H1 (cell line): ENCODE results near the gene TENT4A. TPM values are rescaled to one million over a fixed set of nuclear protein-coding genes. Genes with fewer than 3 reads are reported as not detected.
"Not testable (repeated sequence)": the region's sequence is repeated elsewhere in the genome, so short reads cannot be mapped to it uniquely, and the experiment has no call there.

ENCODE experiments used
- CTCF ChIA-PET: fragments of 300-600 bp; sonication (Branson Sonifier 250); formaldehyde crosslinking; loops from one replicate; lab custom pipeline; 2021; ENCODE audit not compliant: partially characterized antibody; lab: Charles Lee
- POLR2A ChIA-PET: fragments of 300-600 bp; sonication (Branson Sonifier 250); formaldehyde crosslinking; loops from one replicate; lab custom pipeline; 2021; ENCODE audit warnings: inconsistent platforms; ENCODE audit not compliant: partially characterized antibody; lab: Charles Lee
- DNase-seq, 2 experiments: peaks; one replicate each; pipeline versions ENCODE4 v3.0.0 to v3.0.0-alpha.2; 2010 to 2022; ENCODE audit warnings: low spot score in 2 of 2, low read depth in 1 of 2, mixed read lengths in 1 of 2
- FAIRE-seq: peaks from 2 replicates; lab custom pipeline; 2011; peaks lifted over from hg19 to GRCh38; lab: Jason Lieb, UNC
- H2AFZ ChIP-seq: 2 replicates; pipeline ENCODE4 v1.8.1; 2012; ENCODE audit warnings: low read length, inconsistent platforms
- H2AK5ac ChIP-seq: 2 replicates; pipeline ENCODE4 v1.6.1; 2013; ENCODE audit warnings: low read depth, low read length
- H2BK120ac ChIP-seq: replicated peaks from 2 replicates; pipeline ENCODE3; 2013; ENCODE audit warnings: low read depth, low read length, inconsistent platforms
- H2BK12ac ChIP-seq: 2 replicates; pipeline ENCODE4 v1.6.1; 2013; ENCODE audit warnings: low read depth, low read length
- H2BK15ac ChIP-seq: 2 replicates; pipeline ENCODE4 v1.6.1; 2013; ENCODE audit warnings: low read length
- H2BK20ac ChIP-seq: 2 replicates; pipeline ENCODE4 v1.6.1; 2013; ENCODE audit warnings: low read length
- H2BK5ac ChIP-seq: 2 replicates; pipeline ENCODE4 v1.6.1; 2013; ENCODE audit warnings: low read depth, low read length
- H3K14ac ChIP-seq: 2 replicates; pipeline ENCODE4 v1.6.1; 2013; ENCODE audit warnings: inconsistent platforms; ENCODE audit not compliant: insufficient read length
- H3K18ac ChIP-seq: 2 replicates; pipeline ENCODE4 v1.6.1; 2013; ENCODE audit warnings: low read length; ENCODE audit errors: extremely low read depth
- H3K23ac ChIP-seq: 2 replicates; pipeline ENCODE4 v1.6.1; 2013; ENCODE audit warnings: inconsistent platforms; ENCODE audit not compliant: insufficient read length
- H3K23me2 ChIP-seq: 2 replicates; pipeline ENCODE4 v1.6.1; 2013; ENCODE audit warnings: low read depth, low read length
- H3K27ac ChIP-seq: 2 replicates; pipeline ENCODE4 v1.6.1; 2011; ENCODE audit warnings: low read depth, low read length, inconsistent platforms
- H3K27me3 ChIP-seq, 4 experiments: replicated peaks in 1 of 4; 1 replicate in 1 of 4; 2 replicates in 3 of 4; pipeline versions ENCODE4 v1.6.1 to v1.8.1; 2011 to 2013; ENCODE audit warnings: low read length in 3 of 4, mild to moderate bottlenecking in 3 of 4, inconsistent platforms in 2 of 4, mixed read lengths in 2 of 4, moderate library complexity in 1 of 4; ENCODE audit not compliant: control insufficient read depth in 3 of 4, insufficient read depth in 3 of 4; ENCODE audit errors: extremely low read depth in 1 of 4
- H3K36me3 ChIP-seq, 4 experiments: 2 replicates each; pipeline versions ENCODE4 v1.6.1 to v1.8.1; 2011 to 2013; ENCODE audit warnings: mild to moderate bottlenecking in 4 of 4, low read length in 3 of 4, moderate library complexity in 2 of 4, control low read depth in 1 of 4, inconsistent platforms in 1 of 4; ENCODE audit not compliant: insufficient read depth in 4 of 4, control insufficient read depth in 2 of 4
- H3K4ac ChIP-seq: replicated peaks from 2 replicates; pipeline ENCODE3; 2013; ENCODE audit warnings: low read length, low read depth, mixed read lengths, inconsistent platforms; ENCODE audit not compliant: insufficient read length
- H3K4me1 ChIP-seq, 4 experiments: replicated peaks in 1 of 4; 1 replicate in 1 of 4; 2 replicates in 3 of 4; pipeline versions ENCODE4 v1.6.1 to v1.8.1; 2011 to 2013; ENCODE audit warnings: low read length in 3 of 4, inconsistent platforms in 2 of 4, mixed read lengths in 1 of 4; ENCODE audit not compliant: insufficient read depth in 4 of 4, control insufficient read depth in 3 of 4
- H3K4me2 ChIP-seq, 2 experiments: 2 replicates each; pipeline versions ENCODE4 v1.6.1 to v1.8.1; 2011 to 2013; ENCODE audit warnings: low read depth in 2 of 2, low read length in 2 of 2, control low read depth in 1 of 2, inconsistent platforms in 1 of 2, mild to moderate bottlenecking in 1 of 2; ENCODE audit not compliant: insufficient read depth in 1 of 2
- H3K4me3 ChIP-seq, 4 experiments: fragments of 200-600, 300-600 bp in 1 of 4; sonication (generic), shearing (Covaris generic), sonication (Bioruptor Twin) in 1 of 4; 2 replicates each; pipeline versions ENCODE4 v1.5.1 to v1.8.1; 2011 to 2016; ENCODE audit warnings: low read length in 4 of 4, low read depth in 3 of 4, control low read depth in 2 of 4, inconsistent platforms in 2 of 4, mild to moderate bottlenecking in 2 of 4, mixed read lengths in 1 of 4, moderate library complexity in 1 of 4; ENCODE audit not compliant: insufficient read depth in 2 of 4; ENCODE audit errors: extremely low read depth in 1 of 4
- H3K56ac ChIP-seq: replicated peaks from 2 replicates; pipeline ENCODE3; 2013; ENCODE audit warnings: low read depth, mild to moderate bottlenecking, mixed read lengths, low read length, inconsistent platforms; ENCODE audit not compliant: insufficient read length
- H3K79me1 ChIP-seq: 2 replicates; pipeline ENCODE4 v1.6.1; 2013; ENCODE audit warnings: low read depth, low read length, control low read depth
- H3K79me2 ChIP-seq, 2 experiments: 2 replicates each; pipeline versions ENCODE4 v1.6.1 to v1.8.1; 2012 to 2013; ENCODE audit warnings: low read length in 2 of 2, mild to moderate bottlenecking in 2 of 2, inconsistent platforms in 1 of 2; ENCODE audit not compliant: insufficient read depth in 2 of 2, control insufficient read depth in 1 of 2
- H3K9ac ChIP-seq, 4 experiments: replicated peaks in 1 of 4; 1 replicate in 1 of 4; 2 replicates in 3 of 4; pipeline versions ENCODE4 v1.6.1 to v1.8.1; 2011 to 2013; ENCODE audit warnings: low read depth in 3 of 4, low read length in 3 of 4, control low read depth in 2 of 4, mild to moderate bottlenecking in 2 of 4, moderate library complexity in 2 of 4, inconsistent platforms in 1 of 4; ENCODE audit errors: extremely low read depth in 1 of 4
- H3K9me3 ChIP-seq, 2 experiments: 2 replicates each; pipeline versions ENCODE4 v1.6.1 to v1.8.1; 2012 to 2013; ENCODE audit warnings: mild to moderate bottlenecking in 2 of 2, moderate library complexity in 2 of 2, control low read depth in 1 of 2, inconsistent platforms in 1 of 2, low read depth in 1 of 2, low read length in 1 of 2, mixed read lengths in 1 of 2; ENCODE audit not compliant: insufficient read depth in 2 of 2
- H4K20me1 ChIP-seq, 2 experiments: replicated peaks in 1 of 2; 2 replicates each; pipeline versions ENCODE3 to v1.8.1; 2011 to 2013; ENCODE audit warnings: inconsistent platforms in 2 of 2, low read length in 2 of 2, mild to moderate bottlenecking in 1 of 2; ENCODE audit not compliant: insufficient read depth in 2 of 2, control insufficient read depth in 1 of 2
- H4K5ac ChIP-seq: 2 replicates; pipeline ENCODE4 v1.6.1; 2013; ENCODE audit warnings: low read length, low read depth, mixed read lengths, inconsistent platforms; ENCODE audit not compliant: insufficient read length
- H4K8ac ChIP-seq: 2 replicates; pipeline ENCODE4 v1.8.0; 2013; ENCODE audit warnings: mild to moderate bottlenecking, moderate library complexity, low read length, inconsistent platforms; ENCODE audit not compliant: insufficient read depth; ENCODE audit errors: extremely low read depth
- H4K91ac ChIP-seq: replicated peaks from 2 replicates; pipeline ENCODE3; 2013; ENCODE audit warnings: low read length, mixed read lengths, inconsistent platforms; ENCODE audit not compliant: insufficient read length
- JUND ChIP-seq: IDR thresholded peaks from 2 replicates; pipeline ENCODE4 v1.6.1; 2011; ENCODE audit warnings: mild to moderate bottlenecking, improper control_type of control experiment, low read length
- MAFK ChIP-seq: IDR thresholded peaks from 2 replicates; pipeline ENCODE4 v1.6.1; 2012; ENCODE audit warnings: low read depth, mild to moderate bottlenecking, improper control_type of control experiment, low read length
- SP4 ChIP-seq: IDR thresholded peaks from 2 replicates; pipeline ENCODE4 v1.6.1; 2012; ENCODE audit warnings: low read length, inconsistent platforms
- TBP ChIP-seq: IDR thresholded peaks from 2 replicates; pipeline ENCODE4 v1.6.1; 2011; ENCODE audit warnings: low read depth, low read length, improper control_type of control experiment
- USF2 ChIP-seq: IDR thresholded peaks from 2 replicates; pipeline ENCODE4 v1.6.1; 2011; ENCODE audit warnings: low read length, improper control_type of control experiment
- YY1 ChIP-seq: IDR thresholded peaks from 2 replicates; pipeline ENCODE4 v1.6.1; 2011; ENCODE audit warnings: low read depth, mild to moderate bottlenecking, low read length
- WGBS, 2 experiments: shearing (Covaris generic) in 1 of 2; methylation state at CpG; one replicate each; pipeline versions ENCODE4 v1.1.6 to v1.1.7; 2013 to 2015; ENCODE audit warnings: low lambda C conversion rate in 2 of 2, mixed read lengths in 2 of 2, inconsistent platforms in 1 of 2, low coverage in 1 of 2, missing lambda C conversion rate in 1 of 2; ENCODE audit not compliant: insufficient replicate concordance in 2 of 2, insufficient coverage in 1 of 2, insufficient read length in 1 of 2; ENCODE audit errors: extremely low coverage in 1 of 2, missing lambda C conversion rate in 1 of 2; 5-methylcytosine and 5-hydroxymethylcytosine counted together
- polyA plus RNA-seq, 7 experiments: library from polyadenylated mRNA; depleted of rRNA in 3 of 7; stranded (reverse) in 5 of 7; unstranded in 2 of 7; fragments of >200 nt in 5 of 7; fragments of 200-250 nt in 2 of 7; gene quantifications; 1 replicate in 5 of 7; 2 replicates in 1 of 7; 4 replicates in 1 of 7; pipeline versions ENCODE4 v1.2.1 to v1.2.3, GENCODE V29; 2011 to 2013; ENCODE audit warnings: missing spikeins in 2 of 7, mixed read lengths in 2 of 7
- total RNA-seq: library from RNA; stranded (reverse); fragmentation: NEBNext Ultra II Directional; extraction: Animal tissue kit (Norgen Biotek cat#: 25700); gene quantifications from 2 replicates; pipeline ENCODE4 v1.2.1, GENCODE V29; 2021

TENT4A gene
- total and polyA plus RNA-seq, 2 of the 8 experiments (the other 6 are each of a cell fraction or from before 2014, with no cell fraction given) = 8.9 to 25.1 TPM

- TF ChIP-seq MAFK (no peak), USF2 (no peak), JUND (no peak), TBP (no peak), YY1 (no peak), SP4 (no peak)
- TF ChIP-seq, all 59 proteins: peak for 0
Observed at GRCh38 chr5:6667648-6668047, 45.6 kb upstream of the TENT4A start (continued).

GRCh38 chr5:6668717-6669116 lies 44.5 kb upstream of the TENT4A start:
- CTCF ChIA-PET = interaction anchor here (0.7 kb wide), 1 partner anchor 77 kb away, joined by 3 read pairs; no protein-coding TSS in a partner anchor

More at GRCh38 chr5:6668717-6669116, 44.5 kb upstream of the TENT4A start:
- not testable (repeated sequence) for H3K4me2 ChIP-seq, H3K4ac ChIP-seq, H2BK12ac ChIP-seq, H3K14ac ChIP-seq, H2BK5ac ChIP-seq, H3K9ac ChIP-seq, H3K9me3 ChIP-seq, H3K79me1 ChIP-seq, H3K23ac ChIP-seq, H3K27me3 ChIP-seq, H3K4me3 ChIP-seq, H2BK120ac ChIP-seq, H3K23me2 ChIP-seq, H2BK15ac ChIP-seq, H3K79me2 ChIP-seq, H2AFZ ChIP-seq, DNase-seq, H4K5ac ChIP-seq, H3K27ac ChIP-seq, H2BK20ac ChIP-seq, H3K56ac ChIP-seq, H2AK5ac ChIP-seq, H3K18ac ChIP-seq, H4K20me1 ChIP-seq, H4K8ac ChIP-seq, FAIRE-seq, H4K91ac ChIP-seq, H3K4me1 ChIP-seq
- WGBS, 2 experiments = 92% methylated on average over 9 of the region's 9 CpGs; no CpG with 5 or more reads in 1 of the 2 experiments
- POLR2A ChIA-PET = interaction anchor here (1.5 to 2.1 kb wide), 2 partner anchors 36 to 38 kb away, joined by 6 to 9 read pairs; partner anchors contain the start of genes NSUN2 and SRD5A1
- H3K36me3 ChIP-seq = peaks cover 0 to 15% (median 1%) of the 10 kb centered on the region in 4 experiments; a peak in 4 of 8 replicates
